Left renal cortex interstitium (tissue), 4 donors: ENCODE results near the gene AKR1C4. TPM values are rescaled to one million over a fixed set of nuclear protein-coding genes. Genes with fewer than 3 reads are reported as not detected.

Experiments used
- DNase-seq, 4 donors: peaks; one replicate each; pipeline ENCODE4 v3.0.0-alpha.2; 2013; ENCODE audit warnings: low read depth in 4 of 4, low spot score in 2 of 4, missing footprints in 1 of 4
- polyA plus RNA-seq, 4 donors: library from polyadenylated mRNA; unstranded; fragments of 120-200 nt; gene quantifications; one replicate each; pipeline ENCODE4 v1.2.1, GENCODE V29; 2013; ENCODE audit not compliant: insufficient read length in 4 of 4

The AKR1C4 gene
- polyA plus RNA-seq, 4 donors = not detected

GRCh38 chr10:5265139-5265538, 68.5 kb downstream of the AKR1C4 start:
- DNase-seq = no peak

GRCh38 chr10:5266351-5266750, 69.7 kb downstream of the AKR1C4 start:
- no peak for DNase-seq

DNA sequence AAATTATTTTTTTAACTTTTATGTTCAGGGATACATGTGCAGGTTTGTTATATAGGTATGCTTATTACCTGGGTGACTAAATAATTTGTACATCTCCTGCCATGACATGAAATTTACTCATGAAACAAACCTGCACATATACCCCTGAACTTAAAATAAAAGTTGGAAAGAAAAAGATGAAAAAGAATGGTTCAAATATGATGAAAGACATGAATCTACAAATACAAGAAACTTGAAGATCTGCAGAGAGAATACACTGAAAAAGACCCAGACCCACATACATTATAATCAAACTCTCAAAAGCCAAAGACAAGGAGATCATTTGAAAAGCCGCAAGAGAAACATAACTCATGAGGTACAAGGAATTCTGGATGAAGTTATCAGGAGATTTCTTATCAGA, 70.2 kb downstream of the AKR1C4 start:
- no peak for DNase-seq

DNA sequence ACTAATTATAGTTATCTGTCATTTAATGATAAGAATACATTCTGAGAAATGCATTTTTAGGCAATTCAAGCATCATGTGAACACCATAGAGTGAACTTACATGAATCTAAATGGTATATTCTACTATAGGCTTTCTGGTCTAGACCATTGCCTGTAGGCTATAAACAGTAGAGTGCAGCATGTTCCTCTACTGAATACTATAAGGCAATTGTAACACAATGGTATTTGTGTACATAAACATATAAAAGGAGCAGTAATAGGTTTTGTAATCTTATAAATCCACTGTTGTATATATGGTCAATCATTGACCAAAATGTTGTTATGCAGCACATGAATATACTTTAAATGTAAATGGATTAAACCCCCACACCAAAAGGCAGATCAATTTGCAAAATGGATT, 71.6 kb downstream of the AKR1C4 start:
- no peak for DNase-seq

Other genes with a start within 250 kb of the AKR1C4 start
- 10 to 100 TPM; 11.8 to 17.9 (median 15.1) TPM for gene AKR1C1, start 233.4 kb upstream of the AKR1C4 start, polyA plus RNA-seq
- gene AKR1C2, start 193.0 kb upstream of the AKR1C4 start, polyA plus RNA-seq = 10 to 100 TPM in 1 of 4 donors, 1 to 10 TPM in 3; 5.9 to 15.0 (median 8.1) TPM
- 10 to 100 TPM; 55.6 to 83.5 (median 59.9) TPM for gene AKR1C3, start 102.4 kb upstream of the AKR1C4 start, polyA plus RNA-seq
- gene AKR1C8, start 11.7 kb upstream of the AKR1C4 start, polyA plus RNA-seq = under 1 TPM; 0.16 to 0.43 (median 0.25) TPM
- gene UCN3, start 168.1 kb downstream of the AKR1C4 start, polyA plus RNA-seq = 1 to 10 TPM; 1.1 to 3.3 (median 2.2) TPM
- gene TUBAL3, start 208.0 kb downstream of the AKR1C4 start, polyA plus RNA-seq = under 1 TPM; 0.22 to 0.59 (median 0.31) TPM
- gene NET1, start 215.7 kb downstream of the AKR1C4 start, polyA plus RNA-seq = 100 to 1,000 TPM; 112 to 137 (median 130) TPM